Measurements from ENCODE around the gene CUEDC1.

- TF ChIP-seq CTCF (IDR thresholded peaks at IDR 0.05) = peak in 1 of 5 experiments; percentile 29
- peak; percentile 71 for TF ChIP-seq POLR2A (IDR thresholded peaks at IDR 0.05)
- TF ChIP-seq POLR2AphosphoS5 (IDR thresholded peaks at IDR 0.05) = peak; percentile 51 to 80 (median 63)
These were observed 33.4 kb upstream of the CUEDC1 start for GRCh38 chr17:57988301-57989250.

Measured in transverse colon (tissue), 4 donors.